NCI-H2107 treated with DMSO at 0.1 percent for 48 hours (cell line): ENCODE results near the gene COL6A1.
"Not testable (repeated sequence)": the region's sequence is repeated elsewhere in the genome, so short reads cannot be mapped to it uniquely, and the experiment has no call there.

Experiments used
- DNase-seq: peaks from one replicate; lab custom pipeline; 2025; ENCODE audit not compliant: unreplicated experiment; lab: John Stamatoyannopoulos, UW

COL6A1 gene

GRCh38 chr21:45945868-45946210 is 35.7 kb upstream of the COL6A1 start:
- DNase-seq, result no peak

GRCh38 chr21:45947296-45947695 is 34.3 kb upstream of the COL6A1 start:
- DNase-seq, result no peak

- no peak for DNase-seq
Measured at GRCh38 chr21:45947716-45948255, 33.8 kb upstream of the COL6A1 start.

- no peak for DNase-seq
Measured at GRCh38 chr21:45948576-45949141, 32.9 kb upstream of the COL6A1 start.

- no peak for DNase-seq
Measured at GRCh38 chr21:45949928-45950739, 31.4 kb upstream of the COL6A1 start.

- no peak for DNase-seq
Measured at GRCh38 chr21:45950740-45951515, 30.6 kb upstream of the COL6A1 start.

- no peak for DNase-seq
Measured at GRCh38 chr21:45951676-45952075, 29.9 kb upstream of the COL6A1 start.

GRCh38 chr21:45952527-45952926 is 29.0 kb upstream of the COL6A1 start:
- not testable (repeated sequence) for DNase-seq

- DNase-seq, result no peak
Measured at GRCh38 chr21:45952974-45953373, 28.6 kb upstream of the COL6A1 start.

- no peak for DNase-seq
Measured at GRCh38 chr21:45954261-45954660, 27.3 kb upstream of the COL6A1 start.

- no peak for DNase-seq
Measured at GRCh38 chr21:45954921-45955320, 26.6 kb upstream of the COL6A1 start.

GRCh38 chr21:45957551-45957950 is 24.0 kb upstream of the COL6A1 start:
- no peak for DNase-seq

GRCh38 chr21:45957981-45958600 is 23.5 kb upstream of the COL6A1 start:
- no peak for DNase-seq

- no peak for DNase-seq
Measured at GRCh38 chr21:45959182-45959581, 22.4 kb upstream of the COL6A1 start.

- no peak for DNase-seq
Measured at GRCh38 chr21:45959779-45960390, 21.7 kb upstream of the COL6A1 start.

GRCh38 chr21:45961408-45961807 is 20.2 kb upstream of the COL6A1 start:
- not testable (repeated sequence) for DNase-seq

- DNase-seq, result no peak
Measured at GRCh38 chr21:45962531-45963231, 18.9 kb upstream of the COL6A1 start.

- no peak for DNase-seq
Measured at GRCh38 chr21:45963232-45963570, 18.4 kb upstream of the COL6A1 start.

- no peak for DNase-seq
Measured at GRCh38 chr21:45964649-45965048, 16.9 kb upstream of the COL6A1 start.

GRCh38 chr21:45965084-45965809 is 16.3 kb upstream of the COL6A1 start:
- no peak for DNase-seq
